HepG2 (cell line): ENCODE data around the gene CC2D1B. TPM values are rescaled to one million over a fixed set of nuclear protein-coding genes. Genes with fewer than 3 reads are reported as not detected.

ENCODE experiments used
- JARID2 ChIP-seq: sonication (generic); formaldehyde crosslinking; IDR thresholded peaks from 2 replicates; pipeline ENCODE4 v1.8.1; 2023; ENCODE audit warnings: missing genetic modification reagents, inconsistent platforms; ENCODE audit not compliant: insufficient replicate concordance
- MAFG ChIP-seq: sonication (generic); formaldehyde crosslinking; IDR thresholded peaks from 2 replicates; pipeline ENCODE4 v1.5.1; 2020; ENCODE audit warnings: mild to moderate bottlenecking, missing genetic modification reagents
- NFATC3 ChIP-seq: sonication (generic); formaldehyde crosslinking; IDR thresholded peaks from 2 replicates; pipeline ENCODE4 v1.5.1; 2020; ENCODE audit warnings: mild to moderate bottlenecking, missing genetic modification reagents
- NONO ChIP-seq, 2 experiments: fragments of 450-650 bp in 1 of 2; sonication (generic) in 1 of 2; formaldehyde crosslinking in 1 of 2; IDR thresholded peaks in 1 of 2; conservative IDR thresholded peaks in 1 of 2; 2 replicates each; pipeline versions ENCODE4 v1.6.1 to v1.8.0; 2017 to 2022; ENCODE audit warnings: mild to moderate bottlenecking in 1 of 2, missing genetic modification reagents in 1 of 2, moderate library complexity in 1 of 2
- NR2F2 ChIP-seq: IDR thresholded peaks from 2 replicates; pipeline ENCODE4 v1.6.1; 2012; ENCODE audit warnings: low read depth, inconsistent platforms, borderline replicate concordance
- PPARG ChIP-seq: conservative IDR thresholded peaks from 2 replicates; pipeline ENCODE4 v1.6.1; 2016; ENCODE audit warnings: missing biosample characterization, missing genetic modification reagents
- RARA ChIP-seq: IDR thresholded peaks from 2 replicates; pipeline ENCODE4 v1.6.1; 2016; ENCODE audit warnings: missing genetic modification reagents, missing compliant biosample characterization
- SOX5 ChIP-seq: IDR thresholded peaks from 2 replicates; pipeline ENCODE4 v1.6.1; 2016; ENCODE audit warnings: borderline replicate concordance
- SSRP1 ChIP-seq: IDR thresholded peaks from 2 replicates; pipeline ENCODE4 v1.6.1; 2016; ENCODE audit warnings: control low read depth
- STAG1 ChIP-seq: sonication (generic); formaldehyde crosslinking; IDR thresholded peaks from 2 replicates; pipeline ENCODE4 v1.4.0; 2020; ENCODE audit warnings: missing genetic modification reagents
- TOE1 ChIP-seq: sonication (generic); formaldehyde crosslinking; IDR thresholded peaks from 2 replicates; pipeline ENCODE4 v1.4.0; 2020; ENCODE audit warnings: mild to moderate bottlenecking, missing genetic modification reagents
- ZNF101 ChIP-seq: sonication (generic); formaldehyde crosslinking; IDR thresholded peaks from 2 replicates; pipeline ENCODE4 v1.4.0; 2020; ENCODE audit warnings: mild to moderate bottlenecking, low read depth, missing genetic modification reagents, borderline replicate concordance
- ZNF20 ChIP-seq: sonication (generic); formaldehyde crosslinking; IDR thresholded peaks from 2 replicates; pipeline ENCODE4 v1.4.0; 2020; ENCODE audit warnings: mild to moderate bottlenecking, moderate library complexity, missing genetic modification reagents
- ZNF234 ChIP-seq: sonication (generic); formaldehyde crosslinking; conservative IDR thresholded peaks from 2 replicates; pipeline ENCODE4 v1.5.1; 2020; ENCODE audit warnings: mild to moderate bottlenecking, missing genetic modification reagents
- ZNF329 ChIP-seq: sonication (generic); formaldehyde crosslinking; IDR thresholded peaks from 2 replicates; pipeline ENCODE4 v1.9.0; 2021; ENCODE audit warnings: low read depth, mild to moderate bottlenecking, missing genetic modification reagents
- ZNF644 ChIP-seq: IDR thresholded peaks from 2 replicates; pipeline ENCODE4 v1.6.1; 2016; ENCODE audit warnings: low read depth
- ZNF737 ChIP-seq: sonication (generic); formaldehyde crosslinking; IDR thresholded peaks from 2 replicates; pipeline ENCODE4 v1.5.0; 2020; ENCODE audit warnings: missing genetic modification reagents, mild to moderate bottlenecking, borderline replicate concordance
- ZNF749 ChIP-seq: sonication (generic); formaldehyde crosslinking; IDR thresholded peaks from 2 replicates; pipeline ENCODE4 v1.8.0; 2022; ENCODE audit warnings: mild to moderate bottlenecking, missing genetic modification reagents, moderate library complexity, borderline replicate concordance
- ZSCAN20 ChIP-seq: sonication (generic); formaldehyde crosslinking; IDR thresholded peaks from 2 replicates; pipeline ENCODE4 v1.4.0; 2020; ENCODE audit warnings: missing genetic modification reagents, mild to moderate bottlenecking, borderline replicate concordance
- polyA plus RNA-seq, 8 experiments: library from polyadenylated mRNA; depleted of rRNA in 3 of 8; stranded (reverse) in 7 of 8; unstranded in 1 of 8; fragments of >200 nt; fragmentation: Illumina TruSeq in 4 of 8; extraction: Trizol in 4 of 8; gene quantifications; 2 replicates each; pipeline versions ENCODE4 v1.2.1 to v1.2.3, GENCODE V29; 2011 to 2016; ENCODE audit warnings: low read depth in 4 of 8, missing spikeins in 1 of 8, mixed read lengths in 1 of 8; ENCODE audit not compliant: insufficient read depth in 1 of 8
- total RNA-seq, 5 experiments: library from RNA; depleted of rRNA; stranded (reverse); fragments of >200 nt; fragmentation: Illumina TruSeq; extraction: Trizol; gene quantifications; 2 replicates each; pipeline ENCODE4 v1.2.3, GENCODE V29; 2016; ENCODE audit warnings: low read depth in 1 of 5
- TF ChIP-seq, protein P1 (sequence below): sonication (generic); formaldehyde crosslinking; IDR thresholded peaks from 2 replicates; pipeline ENCODE4 v1.9.0; 2022; ENCODE audit warnings: missing genetic modification reagents, mild to moderate bottlenecking, borderline replicate concordance
- TF ChIP-seq, protein P2 (sequence below): IDR thresholded peaks from 2 replicates; pipeline ENCODE4 v1.6.1; 2016; ENCODE audit warnings: missing compliant biosample characterization, missing genetic modification reagents, borderline replicate concordance
- TF ChIP-seq, protein P3 (sequence below): sonication (generic); formaldehyde crosslinking; IDR thresholded peaks from 2 replicates; pipeline ENCODE4 v1.4.0; 2020; ENCODE audit warnings: missing genetic modification reagents, borderline replicate concordance

The CC2D1B gene
- total and polyA plus RNA-seq, 2 of the 13 experiments (the other 11 are each of a cell fraction or from before 2014, with no cell fraction given), result 7.2 to 19.2 TPM

DNA sequence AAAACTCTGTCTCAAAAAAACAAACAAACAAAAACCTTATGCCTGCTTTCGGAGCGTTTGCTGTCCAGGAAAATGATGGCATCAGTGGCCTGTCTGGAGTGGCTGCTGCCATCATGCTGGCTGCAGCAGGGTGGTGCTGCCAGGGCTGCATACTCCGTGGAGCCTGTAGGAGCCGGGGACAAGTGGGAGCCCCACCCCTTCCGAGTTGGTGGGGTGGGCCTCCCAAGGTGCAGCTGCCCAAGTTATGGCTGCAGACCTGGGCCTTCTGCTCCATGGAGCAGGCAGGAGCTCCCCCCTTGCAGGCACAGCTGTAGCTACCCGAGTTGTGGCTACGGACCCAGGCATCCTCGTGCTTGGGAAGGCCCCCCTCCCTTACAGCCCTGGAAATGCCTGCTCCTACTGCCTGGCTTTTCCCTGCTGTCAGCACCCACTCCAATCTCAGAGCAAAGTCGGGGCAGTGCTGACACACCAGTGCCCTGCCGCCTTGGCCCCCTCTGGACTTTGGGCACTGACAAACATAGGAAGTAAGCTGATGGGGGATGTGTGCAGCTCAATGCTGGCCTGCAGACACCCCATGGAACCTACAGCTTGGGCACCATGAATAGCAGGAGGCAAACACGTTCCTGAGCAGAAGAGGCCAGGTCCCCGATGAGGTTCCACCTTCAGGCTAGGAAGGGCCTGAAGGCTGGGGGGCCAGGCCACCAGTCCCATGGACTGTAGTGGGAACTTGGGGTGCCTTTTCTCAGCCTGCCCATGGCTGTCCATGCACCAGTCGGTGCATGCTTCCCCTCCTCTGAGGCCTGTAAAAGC, 60.4 kb downstream of the CC2D1B start (continued):
- no peak for TF ChIP-seq ZNF20 (CRISPR knock-in tag)
- TF ChIP-seq NFATC3, result no peak
- no peak for TF ChIP-seq MAFG
- TF ChIP-seq NR2F2, result no peak
- peak; percentile 77; the same call in 1 of the 2 replicates for TF ChIP-seq SSRP1 (CRISPR knock-in tag)
- no peak for TF ChIP-seq ZSCAN20 (CRISPR knock-in tag)
- TF ChIP-seq, protein P1, sequence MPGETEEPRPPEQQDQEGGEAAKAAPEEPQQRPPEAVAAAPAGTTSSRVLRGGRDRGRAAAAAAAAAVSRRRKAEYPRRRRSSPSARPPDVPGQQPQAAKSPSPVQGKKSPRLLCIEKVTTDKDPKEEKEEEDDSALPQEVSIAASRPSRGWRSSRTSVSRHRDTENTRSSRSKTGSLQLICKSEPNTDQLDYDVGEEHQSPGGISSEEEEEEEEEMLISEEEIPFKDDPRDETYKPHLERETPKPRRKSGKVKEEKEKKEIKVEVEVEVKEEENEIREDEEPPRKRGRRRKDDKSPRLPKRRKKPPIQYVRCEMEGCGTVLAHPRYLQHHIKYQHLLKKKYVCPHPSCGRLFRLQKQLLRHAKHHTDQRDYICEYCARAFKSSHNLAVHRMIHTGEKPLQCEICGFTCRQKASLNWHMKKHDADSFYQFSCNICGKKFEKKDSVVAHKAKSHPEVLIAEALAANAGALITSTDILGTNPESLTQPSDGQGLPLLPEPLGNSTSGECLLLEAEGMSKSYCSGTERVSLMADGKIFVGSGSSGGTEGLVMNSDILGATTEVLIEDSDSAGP (CRISPR knock-in tag), result peak; percentile 67
- no peak for TF ChIP-seq ZNF234 (CRISPR knock-in tag)
- no peak for TF ChIP-seq NONO (IDR thresholded peaks at IDR 0.05)
- TF ChIP-seq NONO (CRISPR knock-in tag; conservative IDR thresholded peaks at IDR 0.05), result peak; percentile 63; the same call in 1 of the 2 replicates
- no peak for TF ChIP-seq ZNF749 (CRISPR knock-in tag)
- TF ChIP-seq RARA (CRISPR knock-in tag), result peak; percentile 62
- TF ChIP-seq JARID2 (CRISPR knock-in tag), result no peak
- no peak for TF ChIP-seq ZNF737 (CRISPR knock-in tag)
- no peak for TF ChIP-seq STAG1 (CRISPR knock-in tag)
- no peak for TF ChIP-seq ZNF101
- TF ChIP-seq, protein P2, sequence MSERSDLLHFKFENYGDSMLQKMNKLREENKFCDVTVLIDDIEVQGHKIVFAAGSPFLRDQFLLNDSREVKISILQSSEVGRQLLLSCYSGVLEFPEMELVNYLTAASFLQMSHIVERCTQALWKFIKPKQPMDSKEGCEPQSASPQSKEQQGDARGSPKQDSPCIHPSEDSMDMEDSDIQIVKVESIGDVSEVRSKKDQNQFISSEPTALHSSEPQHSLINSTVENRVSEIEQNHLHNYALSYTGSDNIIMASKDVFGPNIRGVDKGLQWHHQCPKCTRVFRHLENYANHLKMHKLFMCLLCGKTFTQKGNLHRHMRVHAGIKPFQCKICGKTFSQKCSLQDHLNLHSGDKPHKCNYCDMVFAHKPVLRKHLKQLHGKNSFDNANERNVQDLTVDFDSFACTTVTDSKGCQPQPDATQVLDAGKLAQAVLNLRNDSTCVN (CRISPR knock-in tag), result no peak
- no peak for TF ChIP-seq ZNF329 (CRISPR knock-in tag)
- TF ChIP-seq, protein P3, sequence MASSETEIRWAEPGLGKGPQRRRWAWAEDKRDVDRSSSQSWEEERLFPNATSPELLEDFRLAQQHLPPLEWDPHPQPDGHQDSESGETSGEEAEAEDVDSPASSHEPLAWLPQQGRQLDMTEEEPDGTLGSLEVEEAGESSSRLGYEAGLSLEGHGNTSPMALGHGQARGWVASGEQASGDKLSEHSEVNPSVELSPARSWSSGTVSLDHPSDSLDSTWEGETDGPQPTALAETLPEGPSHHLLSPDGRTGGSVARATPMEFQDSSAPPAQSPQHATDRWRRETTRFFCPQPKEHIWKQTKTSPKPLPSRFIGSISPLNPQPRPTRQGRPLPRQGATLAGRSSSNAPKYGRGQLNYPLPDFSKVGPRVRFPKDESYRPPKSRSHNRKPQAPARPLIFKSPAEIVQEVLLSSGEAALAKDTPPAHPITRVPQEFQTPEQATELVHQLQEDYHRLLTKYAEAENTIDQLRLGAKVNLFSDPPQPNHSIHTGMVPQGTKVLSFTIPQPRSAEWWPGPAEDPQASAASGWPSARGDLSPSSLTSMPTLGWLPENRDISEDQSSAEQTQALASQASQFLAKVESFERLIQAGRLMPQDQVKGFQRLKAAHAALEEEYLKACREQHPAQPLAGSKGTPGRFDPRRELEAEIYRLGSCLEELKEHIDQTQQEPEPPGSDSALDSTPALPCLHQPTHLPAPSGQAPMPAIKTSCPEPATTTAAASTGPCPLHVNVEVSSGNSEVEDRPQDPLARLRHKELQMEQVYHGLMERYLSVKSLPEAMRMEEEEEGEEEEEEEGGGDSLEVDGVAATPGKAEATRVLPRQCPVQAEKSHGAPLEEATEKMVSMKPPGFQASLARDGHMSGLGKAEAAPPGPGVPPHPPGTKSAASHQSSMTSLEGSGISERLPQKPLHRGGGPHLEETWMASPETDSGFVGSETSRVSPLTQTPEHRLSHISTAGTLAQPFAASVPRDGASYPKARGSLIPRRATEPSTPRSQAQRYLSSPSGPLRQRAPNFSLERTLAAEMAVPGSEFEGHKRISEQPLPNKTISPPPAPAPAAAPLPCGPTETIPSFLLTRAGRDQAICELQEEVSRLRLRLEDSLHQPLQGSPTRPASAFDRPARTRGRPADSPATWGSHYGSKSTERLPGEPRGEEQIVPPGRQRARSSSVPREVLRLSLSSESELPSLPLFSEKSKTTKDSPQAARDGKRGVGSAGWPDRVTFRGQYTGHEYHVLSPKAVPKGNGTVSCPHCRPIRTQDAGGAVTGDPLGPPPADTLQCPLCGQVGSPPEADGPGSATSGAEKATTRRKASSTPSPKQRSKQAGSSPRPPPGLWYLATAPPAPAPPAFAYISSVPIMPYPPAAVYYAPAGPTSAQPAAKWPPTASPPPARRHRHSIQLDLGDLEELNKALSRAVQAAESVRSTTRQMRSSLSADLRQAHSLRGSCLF (CRISPR knock-in tag), result no peak
- TF ChIP-seq TOE1 (CRISPR knock-in tag), result no peak
- TF ChIP-seq PPARG (CRISPR knock-in tag), result 0 out of 2 replicates have a peak, but pooled peaks have one; percentile 31
- peak; percentile 89 for TF ChIP-seq ZNF644 (CRISPR knock-in tag)
- peak; percentile 52 for TF ChIP-seq SOX5 (CRISPR knock-in tag)
